Measurements from ENCODE around the gene PCF11.
A peak's percentile ranks its signal among the peaks of the same experiment; 100 is the strongest.

DNA sequence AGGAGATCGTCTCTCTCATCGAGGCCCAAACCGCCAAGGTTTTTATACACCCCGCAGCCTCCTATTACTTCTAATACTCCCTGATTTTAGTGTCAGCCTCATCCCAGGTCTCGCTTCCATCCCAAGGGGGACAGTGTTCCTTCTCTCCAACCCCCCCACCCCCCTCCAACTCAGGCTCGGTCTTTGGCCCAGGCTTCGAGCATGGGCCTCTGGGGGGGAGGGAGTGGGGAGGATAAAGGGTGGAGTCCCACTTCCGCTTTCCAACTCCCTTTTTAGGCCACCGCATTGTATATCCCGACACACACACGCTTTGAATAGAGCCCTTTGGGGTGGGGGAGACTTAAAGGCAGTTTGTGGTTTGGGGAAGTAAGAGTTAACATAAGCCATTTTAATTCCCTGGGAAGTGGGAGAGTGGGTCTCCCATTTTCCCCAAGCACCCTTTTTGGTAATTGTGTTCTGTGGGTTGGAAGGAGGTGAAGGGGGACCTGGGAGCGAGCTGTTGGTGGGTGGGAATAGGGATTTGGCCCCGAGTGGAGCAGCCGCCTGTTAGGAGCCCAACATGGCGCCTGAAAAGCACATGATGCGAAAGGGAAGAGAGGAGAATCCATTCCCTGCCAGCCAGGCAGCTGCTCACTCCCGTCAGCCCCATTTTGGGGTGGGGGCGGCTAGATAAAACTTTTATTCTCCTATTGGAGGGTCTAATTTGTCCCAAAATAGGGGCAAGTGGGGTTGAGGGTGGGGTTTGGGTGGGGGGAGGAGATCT lies 844 bp downstream of the PCF11 start:
- TF ChIP-seq CTCF (conservative IDR thresholded peaks at IDR 0.05; ENCODE audit: low read depth, low read length), result no peak
- TF ChIP-seq RAD21 (IDR thresholded peaks at IDR 0.05; ENCODE audit: low read length), result no peak
- no peak for TF ChIP-seq RCOR1 (IDR thresholded peaks at IDR 0.05; ENCODE audit: insufficient replicate concordance, low read length)
- TF ChIP-seq POLR2A (IDR thresholded peaks at IDR 0.05; ENCODE audit: low read depth, low read length), result 0 out of 2 replicates have a peak, but pooled peaks have one; percentile 4
- TF ChIP-seq, protein P1, sequence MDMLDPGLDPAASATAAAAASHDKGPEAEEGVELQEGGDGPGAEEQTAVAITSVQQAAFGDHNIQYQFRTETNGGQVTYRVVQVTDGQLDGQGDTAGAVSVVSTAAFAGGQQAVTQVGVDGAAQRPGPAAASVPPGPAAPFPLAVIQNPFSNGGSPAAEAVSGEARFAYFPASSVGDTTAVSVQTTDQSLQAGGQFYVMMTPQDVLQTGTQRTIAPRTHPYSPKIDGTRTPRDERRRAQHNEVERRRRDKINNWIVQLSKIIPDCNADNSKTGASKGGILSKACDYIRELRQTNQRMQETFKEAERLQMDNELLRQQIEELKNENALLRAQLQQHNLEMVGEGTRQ (IDR thresholded peaks at IDR 0.05; ENCODE audit: low read depth, low read length), result peak; percentile 35; the same call in 1 of the 2 replicates

Measured in IMR-90 (cell line).